Measurements from ENCODE around the gene ICA1. TPM values are rescaled to one million over a fixed set of nuclear protein-coding genes. Genes with fewer than 3 reads are reported as not detected.

ICA1 gene
- total and polyA plus RNA-seq, 2 of the 4 experiments (the other 2 are of a cell fraction): not detected

- Histone ChIP-seq H4K91ac (ENCODE audit: insufficient read depth, low read depth, low read length) (no peak overlapping the region), H3K4me3 (ENCODE audit: insufficient read depth, low read depth, low read length) (no peak overlapping the region), H3K9me1 (ENCODE audit: insufficient read depth, low read length) (no peaks in the 10 kb centered on the region), H3K9ac (ENCODE audit: low read depth, low read length) (no peak overlapping the region), H3K27me3 (ENCODE audit: control insufficient read depth, insufficient read depth, low read length) (peaks cover 5% of the 10 kb centered on the region; the same call in 1 of the 2 replicates), H3K18ac (ENCODE audit: low read depth, low read length) (no peak overlapping the region), H3K56ac (ENCODE audit: extremely low read depth, insufficient read depth, low read length) (no peak overlapping the region), H2BK120ac (ENCODE audit: low read depth, low read length) (no peak overlapping the region), H3K27ac (ENCODE audit: insufficient read depth, low read length) (no peak overlapping the region), H3K4ac (ENCODE audit: low read depth, low read length) (no peak overlapping the region), H3K36me3 (ENCODE audit: control insufficient read depth, insufficient read depth, low read length) (no peaks in the 10 kb centered on the region), H3K14ac (replicated peaks; ENCODE audit: low read depth, low read length) (no peak overlapping the region), H2AK5ac (ENCODE audit: low read depth, low read length) (no peak overlapping the region), H2BK5ac (ENCODE audit: low read depth, low read length, poor library complexity, severe bottlenecking) (no peak overlapping the region), H3K4me1 (ENCODE audit: control insufficient read depth, insufficient read depth, low read length) (no peaks in the 10 kb centered on the region), H2BK20ac (ENCODE audit: low read depth, low read length) (no peak overlapping the region), H4K5ac (ENCODE audit: low read depth, low read length) (no peak overlapping the region), H4K8ac (ENCODE audit: low read depth in 2 of 2, low read length in 2 of 2) (no peak overlapping the region), H3K23ac (ENCODE audit: low read depth, low read length) (no peak overlapping the region), H3K4me2 (ENCODE audit: low read depth, low read length) (no peak overlapping the region), H2AFZ (replicated peaks; ENCODE audit: low read length, poor library complexity) (no peak overlapping the region), H3K79me1 (ENCODE audit: low read depth in 1 of 2, low read length in 2 of 2) (no peaks in the 10 kb centered on the region), H3K9me3 (ENCODE audit: control insufficient read depth, insufficient read depth, low read length) (no peaks in the 10 kb centered on the region), H2AK9ac (replicated peaks; ENCODE audit: low read depth, low read length, poor library complexity) (no peak overlapping the region), H2BK15ac (ENCODE audit: low read depth, low read length) (no peak overlapping the region), H4K20me1 (ENCODE audit: insufficient read depth, low read length) (no peaks in the 10 kb centered on the region)
- ATAC-seq (ENCODE audit: low read depth) (no peak), DNase-seq (no peak)
- in situ Hi-C loops (cut with MboI; ENCODE audit: low sequenced_read_pairs) (loop anchor here (25.0 kb wide), 2 partner anchors 543 to 1093 kb away; no protein-coding TSS in a partner anchor), intact Hi-C loops (cut with micrococcal nuclease) (no loop called here), dilution Hi-C loops (cut with HindIII; ENCODE audit: low sequenced_read_pairs, unreplicated experiment) (no loop called here)
- TF ChIP-seq POLR2A (IDR thresholded peaks at IDR 0.05; ENCODE audit: low read depth, low read length): no peak
- TF ChIP-seq MXI1 (IDR thresholded peaks at IDR 0.05; ENCODE audit: borderline replicate concordance, low read depth, low read length): no peak
- no peak for TF ChIP-seq USF2 (IDR thresholded peaks at IDR 0.05; ENCODE audit: low read depth, low read length)
- no peak for TF ChIP-seq SMC3 (IDR thresholded peaks at IDR 0.05; ENCODE audit: low read depth, low read length)
- no peak for TF ChIP-seq CEBPB (IDR thresholded peaks at IDR 0.05; ENCODE audit: low read depth, low read length)
- no peak for TF ChIP-seq CHD1 (IDR thresholded peaks at IDR 0.05; ENCODE audit: low read depth, low read length)
- TF ChIP-seq CTCF (conservative IDR thresholded peaks at IDR 0.05; ENCODE audit: low read depth, low read length): no peak
- WGBS, 2 experiments (ENCODE audit: extremely low coverage in 2 of 2, insufficient read length in 1 of 2): no CpG with 5 or more reads among the region's 2 CpGs
- POLR2A ChIA-PET (ENCODE audit: unreplicated experiment): no interaction called here
- CTCF ChIA-PET: interaction anchor here (0.6 to 1.1 kb wide), 3 partner anchors 20 to 120 kb away, joined by 3 to 4 read pairs (median 3); no protein-coding TSS in a partner anchor
- no TSS peak for BruUV-seq (replicated peaks)
Observed at GRCh38 chr7:8205031-8205387, 57.0 kb downstream of the ICA1 start.

All from IMR-90 (cell line).